H1 (cell line): ENCODE results near the gene COL25A1. TPM values are rescaled to one million over a fixed set of nuclear protein-coding genes. Genes with fewer than 3 reads are reported as not detected.

Experiments used
- CTCF ChIA-PET: fragments of 300-600 bp; sonication (Branson Sonifier 250); formaldehyde crosslinking; loops from one replicate; lab custom pipeline; 2021; ENCODE audit not compliant: partially characterized antibody; lab: Charles Lee
- POLR2A ChIA-PET: fragments of 300-600 bp; sonication (Branson Sonifier 250); formaldehyde crosslinking; loops from one replicate; lab custom pipeline; 2021; ENCODE audit warnings: inconsistent platforms; ENCODE audit not compliant: partially characterized antibody; lab: Charles Lee
- DNase-seq, 2 experiments: peaks; one replicate each; pipeline versions ENCODE4 v3.0.0 to v3.0.0-alpha.2; 2010 to 2022; ENCODE audit warnings: low spot score in 2 of 2, low read depth in 1 of 2, mixed read lengths in 1 of 2
- FAIRE-seq: peaks from 2 replicates; lab custom pipeline; 2011; peaks lifted over from hg19 to GRCh38; lab: Jason Lieb, UNC
- H2AFZ ChIP-seq: 2 replicates; pipeline ENCODE4 v1.8.1; 2012; ENCODE audit warnings: low read length, inconsistent platforms
- H2AK5ac ChIP-seq: 2 replicates; pipeline ENCODE4 v1.6.1; 2013; ENCODE audit warnings: low read depth, low read length
- H2BK120ac ChIP-seq: replicated peaks from 2 replicates; pipeline ENCODE3; 2013; ENCODE audit warnings: low read depth, low read length, inconsistent platforms
- H2BK12ac ChIP-seq: 2 replicates; pipeline ENCODE4 v1.6.1; 2013; ENCODE audit warnings: low read depth, low read length
- H2BK15ac ChIP-seq: 2 replicates; pipeline ENCODE4 v1.6.1; 2013; ENCODE audit warnings: low read length
- H2BK20ac ChIP-seq: 2 replicates; pipeline ENCODE4 v1.6.1; 2013; ENCODE audit warnings: low read length
- H2BK5ac ChIP-seq: 2 replicates; pipeline ENCODE4 v1.6.1; 2013; ENCODE audit warnings: low read depth, low read length
- H3K14ac ChIP-seq: 2 replicates; pipeline ENCODE4 v1.6.1; 2013; ENCODE audit warnings: inconsistent platforms; ENCODE audit not compliant: insufficient read length
- H3K18ac ChIP-seq: 2 replicates; pipeline ENCODE4 v1.6.1; 2013; ENCODE audit warnings: low read length; ENCODE audit errors: extremely low read depth
- H3K23ac ChIP-seq: 2 replicates; pipeline ENCODE4 v1.6.1; 2013; ENCODE audit warnings: inconsistent platforms; ENCODE audit not compliant: insufficient read length
- H3K23me2 ChIP-seq: 2 replicates; pipeline ENCODE4 v1.6.1; 2013; ENCODE audit warnings: low read depth, low read length
- H3K27ac ChIP-seq: 2 replicates; pipeline ENCODE4 v1.6.1; 2011; ENCODE audit warnings: low read depth, low read length, inconsistent platforms
- H3K27me3 ChIP-seq, 4 experiments: replicated peaks in 1 of 4; 1 replicate in 1 of 4; 2 replicates in 3 of 4; pipeline versions ENCODE4 v1.6.1 to v1.8.1; 2011 to 2013; ENCODE audit warnings: low read length in 3 of 4, mild to moderate bottlenecking in 3 of 4, inconsistent platforms in 2 of 4, mixed read lengths in 2 of 4, moderate library complexity in 1 of 4; ENCODE audit not compliant: control insufficient read depth in 3 of 4, insufficient read depth in 3 of 4; ENCODE audit errors: extremely low read depth in 1 of 4
- H3K36me3 ChIP-seq, 4 experiments: 2 replicates each; pipeline versions ENCODE4 v1.6.1 to v1.8.1; 2011 to 2013; ENCODE audit warnings: mild to moderate bottlenecking in 4 of 4, low read length in 3 of 4, moderate library complexity in 2 of 4, control low read depth in 1 of 4, inconsistent platforms in 1 of 4; ENCODE audit not compliant: insufficient read depth in 4 of 4, control insufficient read depth in 2 of 4
- H3K4ac ChIP-seq: replicated peaks from 2 replicates; pipeline ENCODE3; 2013; ENCODE audit warnings: low read length, low read depth, mixed read lengths, inconsistent platforms; ENCODE audit not compliant: insufficient read length
- H3K4me1 ChIP-seq, 4 experiments: replicated peaks in 1 of 4; 1 replicate in 1 of 4; 2 replicates in 3 of 4; pipeline versions ENCODE4 v1.6.1 to v1.8.1; 2011 to 2013; ENCODE audit warnings: low read length in 3 of 4, inconsistent platforms in 2 of 4, mixed read lengths in 1 of 4; ENCODE audit not compliant: insufficient read depth in 4 of 4, control insufficient read depth in 3 of 4
- H3K4me2 ChIP-seq, 2 experiments: 2 replicates each; pipeline versions ENCODE4 v1.6.1 to v1.8.1; 2011 to 2013; ENCODE audit warnings: low read depth in 2 of 2, low read length in 2 of 2, control low read depth in 1 of 2, inconsistent platforms in 1 of 2, mild to moderate bottlenecking in 1 of 2; ENCODE audit not compliant: insufficient read depth in 1 of 2
- H3K4me3 ChIP-seq, 4 experiments: fragments of 200-600, 300-600 bp in 1 of 4; sonication (generic), shearing (Covaris generic), sonication (Bioruptor Twin) in 1 of 4; 2 replicates each; pipeline versions ENCODE4 v1.5.1 to v1.8.1; 2011 to 2016; ENCODE audit warnings: low read length in 4 of 4, low read depth in 3 of 4, control low read depth in 2 of 4, inconsistent platforms in 2 of 4, mild to moderate bottlenecking in 2 of 4, mixed read lengths in 1 of 4, moderate library complexity in 1 of 4; ENCODE audit not compliant: insufficient read depth in 2 of 4; ENCODE audit errors: extremely low read depth in 1 of 4
- H3K56ac ChIP-seq: replicated peaks from 2 replicates; pipeline ENCODE3; 2013; ENCODE audit warnings: low read depth, mild to moderate bottlenecking, mixed read lengths, low read length, inconsistent platforms; ENCODE audit not compliant: insufficient read length
- H3K79me1 ChIP-seq: 2 replicates; pipeline ENCODE4 v1.6.1; 2013; ENCODE audit warnings: low read depth, low read length, control low read depth
- H3K79me2 ChIP-seq, 2 experiments: 2 replicates each; pipeline versions ENCODE4 v1.6.1 to v1.8.1; 2012 to 2013; ENCODE audit warnings: low read length in 2 of 2, mild to moderate bottlenecking in 2 of 2, inconsistent platforms in 1 of 2; ENCODE audit not compliant: insufficient read depth in 2 of 2, control insufficient read depth in 1 of 2
- H3K9ac ChIP-seq, 4 experiments: replicated peaks in 1 of 4; 1 replicate in 1 of 4; 2 replicates in 3 of 4; pipeline versions ENCODE4 v1.6.1 to v1.8.1; 2011 to 2013; ENCODE audit warnings: low read depth in 3 of 4, low read length in 3 of 4, control low read depth in 2 of 4, mild to moderate bottlenecking in 2 of 4, moderate library complexity in 2 of 4, inconsistent platforms in 1 of 4; ENCODE audit errors: extremely low read depth in 1 of 4
- H3K9me3 ChIP-seq, 2 experiments: 2 replicates each; pipeline versions ENCODE4 v1.6.1 to v1.8.1; 2012 to 2013; ENCODE audit warnings: mild to moderate bottlenecking in 2 of 2, moderate library complexity in 2 of 2, control low read depth in 1 of 2, inconsistent platforms in 1 of 2, low read depth in 1 of 2, low read length in 1 of 2, mixed read lengths in 1 of 2; ENCODE audit not compliant: insufficient read depth in 2 of 2
- H4K20me1 ChIP-seq, 2 experiments: replicated peaks in 1 of 2; 2 replicates each; pipeline versions ENCODE3 to v1.8.1; 2011 to 2013; ENCODE audit warnings: inconsistent platforms in 2 of 2, low read length in 2 of 2, mild to moderate bottlenecking in 1 of 2; ENCODE audit not compliant: insufficient read depth in 2 of 2, control insufficient read depth in 1 of 2
- H4K5ac ChIP-seq: 2 replicates; pipeline ENCODE4 v1.6.1; 2013; ENCODE audit warnings: low read length, low read depth, mixed read lengths, inconsistent platforms; ENCODE audit not compliant: insufficient read length
- H4K8ac ChIP-seq: 2 replicates; pipeline ENCODE4 v1.8.0; 2013; ENCODE audit warnings: mild to moderate bottlenecking, moderate library complexity, low read length, inconsistent platforms; ENCODE audit not compliant: insufficient read depth; ENCODE audit errors: extremely low read depth
- H4K91ac ChIP-seq: replicated peaks from 2 replicates; pipeline ENCODE3; 2013; ENCODE audit warnings: low read length, mixed read lengths, inconsistent platforms; ENCODE audit not compliant: insufficient read length
- CHD2 ChIP-seq: IDR thresholded peaks from 2 replicates; pipeline ENCODE4 v1.6.1; 2012; ENCODE audit warnings: low read length, improper control_type of control experiment
- EP300 ChIP-seq, 2 experiments: IDR thresholded peaks; 1 replicate in 1 of 2; 2 replicates in 1 of 2; pipeline ENCODE4 v1.6.1; 2011 to 2012; ENCODE audit warnings: low read depth in 2 of 2, low read length in 2 of 2, mild to moderate bottlenecking in 2 of 2, borderline replicate concordance in 1 of 2, inconsistent platforms in 1 of 2, moderate library complexity in 1 of 2
- NANOG ChIP-seq: IDR thresholded peaks from 2 replicates; pipeline ENCODE4 v1.6.1; 2011; ENCODE audit warnings: low read length, low read depth, mild to moderate bottlenecking, inconsistent platforms; ENCODE audit not compliant: insufficient read depth, poor library complexity, severe bottlenecking
- PHF8 ChIP-seq: fragments of 200-600 bp; sonication (generic); conservative IDR thresholded peaks from 2 replicates; pipeline ENCODE4 v1.7.1; 2012; ENCODE audit warnings: low read depth, mild to moderate bottlenecking, inconsistent platforms, low read length, moderate library complexity
- SIN3A ChIP-seq, 2 experiments: IDR thresholded peaks in 1 of 2; conservative IDR thresholded peaks in 1 of 2; 2 replicates each; pipeline ENCODE4 v1.6.1; 2011 to 2012; ENCODE audit warnings: low read length in 2 of 2, improper control_type of control experiment in 1 of 2, low read depth in 1 of 2, mild to moderate bottlenecking in 1 of 2
- SIX5 ChIP-seq: IDR thresholded peaks from 2 replicates; pipeline ENCODE4 v1.6.1; 2011; ENCODE audit warnings: mild to moderate bottlenecking, low read depth, low read length
- TCF12 ChIP-seq: IDR thresholded peaks from 2 replicates; pipeline ENCODE4 v1.6.1; 2011; ENCODE audit warnings: low read depth, mild to moderate bottlenecking, low read length
- YY1 ChIP-seq: IDR thresholded peaks from 2 replicates; pipeline ENCODE4 v1.6.1; 2011; ENCODE audit warnings: low read depth, mild to moderate bottlenecking, low read length
- WGBS, 2 experiments: shearing (Covaris generic) in 1 of 2; methylation state at CpG; one replicate each; pipeline versions ENCODE4 v1.1.6 to v1.1.7; 2013 to 2015; ENCODE audit warnings: low lambda C conversion rate in 2 of 2, mixed read lengths in 2 of 2, inconsistent platforms in 1 of 2, low coverage in 1 of 2, missing lambda C conversion rate in 1 of 2; ENCODE audit not compliant: insufficient replicate concordance in 2 of 2, insufficient coverage in 1 of 2, insufficient read length in 1 of 2; ENCODE audit errors: extremely low coverage in 1 of 2, missing lambda C conversion rate in 1 of 2; 5-methylcytosine and 5-hydroxymethylcytosine counted together
- polyA plus RNA-seq, 7 experiments: library from polyadenylated mRNA; depleted of rRNA in 3 of 7; stranded (reverse) in 5 of 7; unstranded in 2 of 7; fragments of >200 nt in 5 of 7; fragments of 200-250 nt in 2 of 7; gene quantifications; 1 replicate in 5 of 7; 2 replicates in 1 of 7; 4 replicates in 1 of 7; pipeline versions ENCODE4 v1.2.1 to v1.2.3, GENCODE V29; 2011 to 2013; ENCODE audit warnings: missing spikeins in 2 of 7, mixed read lengths in 2 of 7
- total RNA-seq: library from RNA; stranded (reverse); fragmentation: NEBNext Ultra II Directional; extraction: Animal tissue kit (Norgen Biotek cat#: 25700); gene quantifications from 2 replicates; pipeline ENCODE4 v1.2.1, GENCODE V29; 2021

The COL25A1 gene
- total and polyA plus RNA-seq, 2 of the 8 experiments (the other 6 are each of a cell fraction or from before 2014, with no cell fraction given): 1.1 to 8.3 TPM

DNA sequence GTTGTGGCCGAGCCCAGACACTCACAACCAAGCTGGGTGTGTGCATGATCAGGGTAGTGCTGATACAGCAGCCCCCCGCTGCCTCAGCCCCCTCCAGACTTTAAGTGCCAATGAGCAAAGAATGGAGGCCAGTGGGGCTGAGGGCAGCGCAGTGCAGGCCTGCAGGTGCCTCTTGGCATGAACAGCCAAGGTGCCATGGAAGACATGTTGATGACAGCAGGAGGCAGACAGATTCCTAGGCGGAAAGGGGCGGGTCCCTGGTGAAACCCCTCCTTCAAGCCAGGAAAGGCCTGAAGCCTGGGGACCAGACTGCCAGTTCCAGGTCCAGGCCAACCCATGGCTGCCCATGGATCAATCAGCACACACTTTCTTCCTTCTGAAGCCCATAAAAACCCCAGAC lies 286.3 kb downstream of the COL25A1 start:
- no peak overlapping the region for H3K56ac ChIP-seq
- WGBS, 2 experiments: 83% methylated on average over 5 of the region's 5 CpGs; no CpG with 5 or more reads in 1 of the 2 experiments
- H3K27me3 ChIP-seq: no peaks in the 10 kb centered on the region
- no peak overlapping the region for H2BK12ac ChIP-seq
- POLR2A ChIA-PET: interaction anchor here (1.0 kb wide), 1 partner anchor 9 kb away, joined by 3 read pairs; no protein-coding TSS in a partner anchor
- H2BK120ac ChIP-seq: no peak overlapping the region
- H4K5ac ChIP-seq: no peak overlapping the region
- no peak overlapping the region for H3K27ac ChIP-seq
- no peak overlapping the region for H3K18ac ChIP-seq
- no peaks in the 10 kb centered on the region for H4K20me1 ChIP-seq
- no peak overlapping the region for H3K9ac ChIP-seq
- CTCF ChIA-PET: interaction anchor here (1.0 kb wide), 1 partner anchor 15 kb away, joined by 3 read pairs; no protein-coding TSS in a partner anchor
- no peaks in the 10 kb centered on the region for H3K4me1 ChIP-seq
- H2BK5ac ChIP-seq: no peak overlapping the region
- H2AK5ac ChIP-seq: no peak overlapping the region
- H3K23me2 ChIP-seq: no peaks in the 10 kb centered on the region
- H3K4me2 ChIP-seq: no peak overlapping the region
- no peak overlapping the region for H4K8ac ChIP-seq
- no peak overlapping the region for H3K4me3 ChIP-seq
- DNase-seq (no peak), FAIRE-seq (no peak)
- no peak overlapping the region for H3K4ac ChIP-seq
- no peak overlapping the region for H4K91ac ChIP-seq
- H2BK20ac ChIP-seq: no peak overlapping the region
- H3K23ac ChIP-seq: no peak overlapping the region
- H3K79me2 ChIP-seq: no peaks in the 10 kb centered on the region
- no peaks in the 10 kb centered on the region for H3K79me1 ChIP-seq
- H3K9me3 ChIP-seq: peaks cover 0 to 9% of the 10 kb centered on the region in 2 experiments; a peak in 1 of 4 replicates
- no peak overlapping the region for H2AFZ ChIP-seq
- H3K14ac ChIP-seq: no peak overlapping the region
- H3K36me3 ChIP-seq: no peaks in the 10 kb centered on the region
- H2BK15ac ChIP-seq: no peak overlapping the region
- TF ChIP-seq TCF12 (no peak), PHF8 (no peak), YY1 (no peak), EP300 (IDR thresholded peaks at IDR 0.05; ENCODE audit: borderline replicate concordance in 1 of 2, low read depth in 2 of 2, low read length in 2 of 2) (no peak), CHD2 (no peak), SIX5 (no peak), NANOG (no peak), SIN3A (conservative IDR thresholded peaks at IDR 0.05 in 1 of 2, IDR thresholded peaks at IDR 0.05 in 1 of 2; ENCODE audit: low read depth in 1 of 2, low read length in 2 of 2) (no peak)
